OCI-LY3 (cell line): ENCODE results near the gene CCDC3.

Experiments used
- H2AFZ ChIP-seq: fragments of 200-600, 300-600 bp; shearing (Covaris generic); 2 replicates; pipeline ENCODE4 v1.6.0; 2014; ENCODE audit warnings: antibody characterized with exemption, low read depth, low read length
- H3K27ac ChIP-seq: fragments of 200-600, 300-600 bp; sonication (generic); 2 replicates; pipeline ENCODE4 v1.5.1; 2014; ENCODE audit warnings: mild to moderate bottlenecking, low read length, moderate library complexity, mixed read lengths
- H3K27me3 ChIP-seq: fragments of 200-600, 300-600 bp; sonication (generic); 2 replicates; pipeline ENCODE4 v1.6.1; 2014; ENCODE audit warnings: low read depth, low read length, mixed read lengths
- H3K36me3 ChIP-seq: fragments of 200-600, 300-600 bp; sonication (generic); replicated peaks from 2 replicates; pipeline ENCODE3; 2014; ENCODE audit warnings: low read depth, low read length, mixed read lengths
- H3K4me1 ChIP-seq: fragments of 300-600, 200-600 bp; sonication (generic); 2 replicates; pipeline ENCODE4 v1.6.1; 2014; ENCODE audit warnings: low read length, mixed read lengths
- H3K4me2 ChIP-seq: fragments of 200-600, 300-600 bp; sonication (generic); 2 replicates; pipeline ENCODE4 v1.6.1; 2014; ENCODE audit warnings: low read length, mixed read lengths
- H3K4me3 ChIP-seq: fragments of 300-600, 200-600 bp; sonication (generic); 2 replicates; pipeline ENCODE4 v1.5.1; 2014; ENCODE audit warnings: antibody characterized with exemption, mild to moderate bottlenecking, low read length, moderate library complexity
- H3K79me2 ChIP-seq: fragments of 300-600, 200-600 bp; shearing (Covaris generic); 2 replicates; pipeline ENCODE4 v1.6.1; 2014; ENCODE audit warnings: mild to moderate bottlenecking, low read length, mixed read lengths
- H3K9ac ChIP-seq: fragments of 300-600, 200-600 bp; shearing (Covaris generic); 2 replicates; pipeline ENCODE4 v1.6.0; 2014; ENCODE audit warnings: mild to moderate bottlenecking, low read length, moderate library complexity
- H3K9me3 ChIP-seq: fragments of 200-600, 300-600 bp; shearing (Covaris generic); 2 replicates; pipeline ENCODE4 v1.6.1; 2014; ENCODE audit warnings: low read length, mixed read lengths; ENCODE audit not compliant: insufficient read depth
- H4K20me1 ChIP-seq: fragments of 200-600, 300-600 bp; sonication (generic); 2 replicates; pipeline ENCODE4 v1.6.1; 2016; ENCODE audit warnings: low read length, mixed read lengths; ENCODE audit not compliant: insufficient read depth
- CTCF ChIP-seq: fragments of 200-600, 300-600 bp; sonication (generic); IDR thresholded peaks from 2 replicates; pipeline ENCODE4 v1.5.1; 2014; ENCODE audit warnings: antibody characterized with exemption, low read length, low read depth
- EZH2phosphoT487 ChIP-seq: fragments of 200-600 bp; shearing (Covaris generic); IDR thresholded peaks from 2 replicates; pipeline ENCODE4 v1.6.1; 2018; ENCODE audit warnings: antibody characterized with exemption, mixed run types, low read depth

CCDC3 gene

GRCh38 chr10:12950583-12951128, 50.9 kb downstream of the CCDC3 start:
- Histone ChIP-seq H3K4me3 (no peak overlapping the region), H3K9ac (no peak overlapping the region), H3K27me3 (no peaks in the 10 kb centered on the region), H3K27ac (no peak overlapping the region), H3K4me1 (no peaks in the 10 kb centered on the region), H2AFZ (no peak overlapping the region), H3K4me2 (no peak overlapping the region), H3K9me3 (no peaks in the 10 kb centered on the region), H4K20me1 (no peaks in the 10 kb centered on the region), H3K79me2 (no peaks in the 10 kb centered on the region), H3K36me3 (no peaks in the 10 kb centered on the region)
- TF ChIP-seq CTCF, result no peak
- no peak for TF ChIP-seq EZH2phosphoT487

DNA sequence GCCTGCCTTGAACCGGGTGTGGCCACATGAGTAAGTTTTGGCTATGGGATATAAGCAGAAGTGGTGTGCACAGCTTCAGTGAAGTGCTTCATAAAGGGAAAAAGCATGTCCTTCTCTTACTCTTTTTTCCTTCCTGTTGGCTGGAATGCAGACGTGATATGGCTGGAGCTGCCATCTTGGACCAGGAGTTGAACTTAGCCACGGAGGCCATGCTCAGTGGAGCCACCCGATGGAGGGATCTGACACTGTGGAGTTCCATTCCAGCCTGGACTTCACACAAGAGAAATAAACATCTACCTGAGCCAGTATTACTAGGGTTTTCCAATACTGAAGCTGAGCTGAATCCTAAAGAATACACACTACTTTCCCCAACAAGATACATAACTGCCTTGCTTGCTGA, 52.3 kb downstream of the CCDC3 start:
- Histone ChIP-seq H3K4me1 (no peaks in the 10 kb centered on the region), H4K20me1 (no peaks in the 10 kb centered on the region), H3K9ac (no peak overlapping the region), H3K9me3 (no peaks in the 10 kb centered on the region), H3K27ac (no peak overlapping the region), H3K27me3 (no peaks in the 10 kb centered on the region), H3K79me2 (no peaks in the 10 kb centered on the region), H3K4me3 (no peak overlapping the region), H2AFZ (no peak overlapping the region), H3K36me3 (no peaks in the 10 kb centered on the region), H3K4me2 (no peak overlapping the region)
- TF ChIP-seq CTCF (no peak; the same call in 1 of the 2 replicates), EZH2phosphoT487 (no peak)

DNA sequence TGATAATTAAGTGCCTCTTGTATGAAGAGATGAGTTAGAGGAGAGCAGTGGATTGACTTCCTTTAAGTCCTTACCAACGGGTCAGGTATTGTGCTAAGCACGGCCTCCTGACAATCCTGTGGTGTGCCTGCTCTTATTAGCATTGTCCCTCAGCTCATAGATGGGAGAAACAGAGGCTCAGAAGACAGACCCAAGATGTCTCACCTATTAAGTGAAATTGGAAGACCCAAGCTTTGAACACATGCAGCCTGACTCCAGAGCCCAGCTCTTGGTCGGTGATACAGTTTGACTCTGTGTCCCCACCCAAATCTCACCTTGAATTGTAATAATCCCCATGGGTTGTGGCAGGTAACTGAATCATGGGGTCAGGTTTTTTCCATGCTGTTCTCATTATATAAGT, 53.8 kb downstream of the CCDC3 start:
- H3K27ac ChIP-seq, result no peak overlapping the region
- no peak overlapping the region for H3K9ac ChIP-seq
- H3K36me3 ChIP-seq, result no peaks in the 10 kb centered on the region
- H3K27me3 ChIP-seq, result no peaks in the 10 kb centered on the region
- H3K4me1 ChIP-seq, result no peaks in the 10 kb centered on the region
- TF ChIP-seq CTCF, result no peak
- no peak for TF ChIP-seq EZH2phosphoT487
- H3K79me2 ChIP-seq, result no peaks in the 10 kb centered on the region
- no peaks in the 10 kb centered on the region for H4K20me1 ChIP-seq
- no peak overlapping the region for H3K4me3 ChIP-seq
- no peaks in the 10 kb centered on the region for H3K9me3 ChIP-seq
- no peak overlapping the region for H3K4me2 ChIP-seq
- H2AFZ ChIP-seq, result no peak overlapping the region

DNA sequence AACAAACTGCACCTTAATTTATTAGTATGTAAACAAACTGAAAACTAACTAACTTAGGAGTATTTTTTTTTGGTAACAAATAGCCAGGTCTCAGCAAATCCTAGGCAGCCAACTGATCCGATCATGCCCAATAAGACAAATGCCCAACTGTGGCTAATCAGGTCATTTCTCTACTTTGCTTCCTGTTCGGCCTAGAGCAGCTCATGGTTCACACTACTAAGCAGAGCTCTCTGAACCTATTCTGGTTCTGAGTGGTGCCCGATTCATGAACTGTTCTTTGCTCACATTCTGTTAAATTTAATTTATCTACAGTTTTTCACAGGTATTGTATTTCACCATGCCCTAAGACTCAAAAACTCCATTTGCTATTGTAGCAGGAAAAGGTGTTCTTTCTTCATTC, 55.1 kb downstream of the CCDC3 start:
- Histone ChIP-seq H3K4me2 (no peak overlapping the region), H4K20me1 (no peaks in the 10 kb centered on the region), H3K27ac (no peak overlapping the region), H3K27me3 (no peaks in the 10 kb centered on the region), H3K9me3 (no peaks in the 10 kb centered on the region), H3K4me3 (no peak overlapping the region), H3K4me1 (no peaks in the 10 kb centered on the region), H3K36me3 (no peaks in the 10 kb centered on the region), H3K9ac (no peak overlapping the region), H3K79me2 (no peaks in the 10 kb centered on the region), H2AFZ (no peak overlapping the region)
- TF ChIP-seq EZH2phosphoT487 (no peak), CTCF (no peak)
